SH-SY5Y (cell line): ENCODE data around the gene MRPL58.

ENCODE experiments used
- GATA2 ChIP-seq: IDR thresholded peaks from 2 replicates; pipeline ENCODE4 v1.6.1; 2011; ENCODE audit warnings: mild to moderate bottlenecking, low read depth, low read length
- GATA3 ChIP-seq: IDR thresholded peaks from 2 replicates; pipeline ENCODE4 v1.6.1; 2011; ENCODE audit warnings: low read depth, mild to moderate bottlenecking, low read length, moderate library complexity

MRPL58 gene

GRCh38 chr17:75012346-75013091 lies at the start of gene MRPL58:
TSS of gene MRPL58 (plus strand) at chr17:75012670. CDS start at chr17:75012687, 17 bp downstream.
- TF ChIP-seq GATA2 (no peak), GATA3 (no peak)

GRCh38 chr17:74963656-74964055 lies 48.8 kb upstream of the MRPL58 start:
- TF ChIP-seq GATA3 (no peak), GATA2 (no peak)

DNA sequence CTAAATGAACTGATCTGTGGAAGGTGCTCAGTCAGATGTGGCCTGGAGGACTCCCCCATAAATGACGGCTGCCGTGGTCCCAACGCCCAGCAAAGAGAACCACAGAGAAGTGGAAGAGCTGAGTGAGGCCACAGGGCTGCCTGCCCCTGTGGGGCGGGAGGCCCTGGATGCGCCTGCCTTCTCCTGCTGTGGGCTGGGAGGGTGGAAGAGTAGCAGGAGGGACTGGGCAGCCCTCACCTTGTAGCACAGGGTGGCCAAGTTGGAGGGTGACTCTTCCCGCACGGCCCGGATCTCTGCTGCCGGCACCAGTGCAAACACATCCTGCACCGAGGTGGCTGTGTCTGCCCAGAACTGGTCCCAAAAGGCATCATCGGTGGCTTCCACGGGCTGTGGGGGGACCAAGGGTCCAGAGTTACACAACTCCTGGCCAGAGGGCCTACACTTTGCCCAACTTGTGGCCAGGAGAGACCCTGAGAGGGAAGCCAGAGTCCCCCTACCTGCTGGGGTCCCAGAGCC lies 48.2 kb upstream of the MRPL58 start:
- TF ChIP-seq GATA3 (no peak), GATA2 (no peak)

DNA sequence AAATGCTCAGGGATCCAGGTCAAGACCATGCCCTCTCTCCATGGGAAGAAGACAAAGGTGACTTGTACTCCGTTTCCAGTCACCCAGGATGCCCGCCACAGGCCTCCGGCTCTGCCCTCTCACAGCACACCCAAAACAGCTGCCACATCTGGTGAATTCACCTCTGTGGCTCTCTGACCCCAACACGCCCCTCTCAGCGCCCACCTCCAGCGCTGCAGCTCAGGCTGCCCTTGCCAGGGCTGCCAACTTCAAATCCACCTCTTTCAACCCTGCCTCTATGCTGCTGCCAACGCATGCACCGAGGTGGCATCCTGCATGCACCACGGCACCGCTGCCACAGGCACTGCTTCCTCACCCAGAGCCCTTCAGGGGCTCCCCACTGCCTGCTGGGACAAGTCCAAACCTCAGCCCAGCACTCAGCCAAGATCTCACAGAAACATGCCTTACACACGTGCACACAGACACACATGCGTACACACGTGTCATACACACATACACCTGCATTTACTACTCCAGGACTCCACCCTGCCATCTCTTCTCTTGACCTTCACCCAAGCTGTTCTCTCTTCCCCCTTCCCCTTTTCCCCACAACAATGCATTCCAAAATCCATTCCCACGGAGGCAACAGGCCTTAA lies 47.4 kb upstream of the MRPL58 start:
- TF ChIP-seq GATA3 = no peak
- no peak for TF ChIP-seq GATA2

DNA sequence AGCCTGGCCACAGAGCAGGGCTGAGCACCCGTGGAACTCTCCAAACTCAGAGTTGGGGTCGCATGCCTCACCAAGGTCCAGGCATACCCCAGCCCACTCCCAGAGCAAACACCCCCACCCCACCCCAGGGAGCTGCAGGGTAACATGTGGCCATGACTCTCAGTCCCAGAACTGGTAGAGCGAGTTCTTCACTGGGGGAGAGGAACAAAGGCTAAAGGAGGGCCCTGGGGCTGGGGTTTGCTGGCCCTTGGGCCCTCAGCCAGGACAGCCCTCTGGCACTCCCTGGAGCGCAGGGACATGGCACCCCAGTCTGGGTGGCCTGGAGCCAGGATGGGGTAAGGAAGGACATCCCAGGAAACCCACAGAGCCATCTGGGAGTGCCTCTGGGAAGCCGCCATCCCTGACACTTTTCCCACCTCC lies 44.1 kb upstream of the MRPL58 start:
- no peak for TF ChIP-seq GATA2
- no peak for TF ChIP-seq GATA3

GRCh38 chr17:74970395-74970794 lies 42.1 kb upstream of the MRPL58 start:
- TF ChIP-seq GATA2 (no peak), GATA3 (no peak)

DNA sequence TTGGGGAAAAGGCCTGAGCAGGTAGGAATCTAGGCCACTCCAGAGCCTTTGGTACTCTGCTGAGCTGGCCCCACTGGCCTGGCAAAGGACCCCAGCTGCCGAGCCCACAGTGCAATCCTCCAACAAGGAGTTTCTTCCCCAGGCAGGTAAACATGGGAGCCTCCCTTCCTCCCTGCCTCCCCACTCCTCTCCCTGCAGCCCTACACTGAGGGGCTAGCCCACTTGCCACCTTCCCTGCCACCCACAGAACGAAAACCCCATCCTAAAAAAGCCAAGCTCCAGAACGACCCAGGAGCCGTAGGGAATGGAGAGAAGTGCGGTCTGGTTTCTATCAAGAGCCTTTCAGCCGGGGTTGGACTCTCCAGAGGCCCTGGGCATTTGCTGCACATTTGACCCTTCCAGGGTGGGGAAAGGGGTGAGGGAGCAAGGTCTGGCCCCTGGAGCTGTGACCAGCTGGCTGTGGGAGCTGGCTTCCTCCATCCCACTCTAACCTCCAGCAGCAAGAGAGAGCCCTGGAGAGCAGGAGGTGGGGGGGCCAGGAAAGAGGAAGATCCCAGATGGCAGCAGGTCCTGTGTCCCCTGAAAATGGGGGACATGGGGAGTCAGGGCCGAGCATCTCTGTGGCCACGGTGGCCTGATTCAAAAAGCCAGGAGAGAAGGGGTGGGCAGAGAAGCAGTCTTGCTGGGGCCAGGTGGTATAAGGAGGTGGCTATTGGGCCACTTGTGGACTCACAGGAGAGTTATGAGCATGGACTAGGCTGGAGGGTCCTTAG lies 41.2 kb upstream of the MRPL58 start:
- TF ChIP-seq GATA3 (no peak), GATA2 (no peak)

GRCh38 chr17:74971842-74972106 lies 40.7 kb upstream of the MRPL58 start:
- TF ChIP-seq GATA3 (no peak), GATA2 (no peak)

- no peak for TF ChIP-seq GATA3
- no peak for TF ChIP-seq GATA2
Observed at GRCh38 chr17:74972107-74972972, 40.1 kb upstream of the MRPL58 start, which contains the start of gene HID1. TSS of gene HID1 (minus strand) at chr17:74972759. CDS start at chr17:74972656, 103 bp downstream.

- TF ChIP-seq GATA2 = no peak
- no peak for TF ChIP-seq GATA3
Observed at GRCh38 chr17:74972973-74973328, 39.5 kb upstream of the MRPL58 start.

DNA sequence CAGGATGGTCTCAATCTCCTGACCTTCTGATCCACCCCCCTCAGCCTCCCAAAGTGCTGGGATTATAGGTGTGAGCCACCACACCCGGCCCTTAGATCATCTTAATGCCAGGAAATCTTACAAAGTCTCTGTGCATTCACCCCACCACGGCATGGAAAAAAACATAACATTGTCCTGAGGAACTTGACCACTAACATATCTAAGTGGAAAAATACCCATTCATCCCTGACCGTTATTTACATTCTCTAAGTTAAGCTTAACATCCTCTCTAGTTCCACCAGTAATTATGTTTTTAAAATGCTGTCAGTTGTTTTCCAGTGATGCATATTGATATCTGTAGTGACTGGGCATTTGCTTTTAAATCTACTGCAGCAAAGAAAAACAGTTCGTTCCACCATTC lies 36.5 kb upstream of the MRPL58 start:
- TF ChIP-seq GATA2 = no peak
- TF ChIP-seq GATA3 = no peak

GRCh38 chr17:74977802-74978201 lies 34.7 kb upstream of the MRPL58 start:
- no peak for TF ChIP-seq GATA3
- TF ChIP-seq GATA2 = no peak

GRCh38 chr17:74978240-74978639 lies 34.2 kb upstream of the MRPL58 start:
- TF ChIP-seq GATA3 (no peak), GATA2 (no peak)

GRCh38 chr17:74979408-74980146 lies 32.9 kb upstream of the MRPL58 start:
- no peak for TF ChIP-seq GATA2
- TF ChIP-seq GATA3 = no peak
